ENCODE measurements around the gene ISL1.

ISL1 gene

DNA sequence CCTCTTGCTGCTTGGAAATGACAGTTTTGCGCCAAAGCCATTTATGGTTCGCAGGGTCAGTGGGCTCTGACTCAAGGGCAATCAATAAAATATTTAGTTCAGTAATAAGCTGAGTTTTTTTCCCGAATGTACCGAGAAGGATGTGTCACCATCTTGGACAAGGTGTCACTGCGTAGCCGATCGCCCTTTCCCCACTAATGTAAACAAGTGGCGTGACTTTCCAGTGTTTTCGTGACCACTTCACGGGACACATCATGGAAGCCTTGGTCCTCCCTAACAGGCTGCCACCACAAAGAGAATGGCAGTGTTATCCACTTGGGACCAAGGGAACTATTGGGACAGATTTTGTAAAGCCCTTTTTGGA lies 16.4 kb downstream of the ISL1 start:
- no peak for TF ChIP-seq REST (IDR thresholded peaks at IDR 0.05; ENCODE audit: insufficient read depth in 1 of 2, low read depth in 2 of 2, low read length in 2 of 2)
- no peak for TF ChIP-seq POLR2AphosphoS5 (IDR thresholded peaks at IDR 0.05; ENCODE audit: low read depth, low read length)
- TF ChIP-seq TAF1 (IDR thresholded peaks at IDR 0.05; ENCODE audit: borderline replicate concordance, insufficient read depth, low read length): no peak
- TF ChIP-seq SIN3A (IDR thresholded peaks at IDR 0.05; ENCODE audit: borderline replicate concordance, insufficient read depth, low read length): no peak
- no peak for TF ChIP-seq FOXP2 (optimal IDR thresholded peaks at IDR 0.05; ENCODE audit: borderline replicate concordance, extremely low read depth, extremely low read length, insufficient read depth)

DNA sequence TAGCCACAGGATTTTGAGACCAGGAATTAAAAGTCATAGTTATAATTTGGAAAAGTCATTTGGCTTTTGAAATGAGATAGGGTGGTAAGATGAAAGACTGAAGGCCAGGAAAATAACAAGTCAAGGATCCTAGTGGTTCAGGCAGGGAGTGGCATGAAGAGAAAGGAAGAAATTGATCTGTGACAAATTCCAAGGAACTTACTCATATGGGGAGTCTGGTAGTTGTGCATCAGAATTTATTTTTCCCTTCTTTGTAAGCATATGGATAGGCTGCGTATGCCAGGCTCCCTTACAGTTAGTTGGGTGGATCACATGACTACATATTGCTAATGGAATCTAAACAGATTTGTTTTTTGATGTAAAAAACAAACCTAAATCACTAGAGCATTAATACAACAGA lies 21.0 kb downstream of the ISL1 start:
- TF ChIP-seq FOXP2 (optimal IDR thresholded peaks at IDR 0.05; ENCODE audit: borderline replicate concordance, extremely low read depth, extremely low read length, insufficient read depth) (no peak), POLR2AphosphoS5 (IDR thresholded peaks at IDR 0.05; ENCODE audit: low read depth, low read length) (no peak), SIN3A (IDR thresholded peaks at IDR 0.05; ENCODE audit: borderline replicate concordance, insufficient read depth, low read length) (no peak), REST (IDR thresholded peaks at IDR 0.05; ENCODE audit: insufficient read depth in 1 of 2, low read depth in 2 of 2, low read length in 2 of 2) (no peak), TAF1 (IDR thresholded peaks at IDR 0.05; ENCODE audit: borderline replicate concordance, insufficient read depth, low read length) (no peak)

DNA sequence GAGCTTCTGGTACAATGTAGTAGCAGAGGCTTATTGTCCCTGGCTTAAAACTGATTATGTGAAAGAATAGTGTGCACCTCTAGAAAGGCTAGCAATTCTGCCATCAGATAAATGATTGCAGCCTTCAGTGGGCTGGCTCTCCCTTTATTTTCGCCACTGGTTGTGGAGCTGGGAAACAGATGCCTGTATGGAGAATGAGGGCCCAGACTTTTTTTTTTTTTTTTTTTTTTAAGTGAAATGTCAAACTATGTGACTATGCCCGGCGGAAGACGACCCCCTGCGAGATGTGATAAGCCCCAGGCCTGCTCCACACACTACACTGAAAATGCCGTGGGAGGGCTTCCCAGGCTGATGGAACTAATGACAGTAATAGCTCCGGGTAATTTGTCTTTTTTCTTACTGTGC lies 28.7 kb downstream of the ISL1 start:
- no peak for TF ChIP-seq SIN3A (IDR thresholded peaks at IDR 0.05; ENCODE audit: borderline replicate concordance, insufficient read depth, low read length)
- TF ChIP-seq REST (IDR thresholded peaks at IDR 0.05; ENCODE audit: insufficient read depth in 1 of 2, low read depth in 2 of 2, low read length in 2 of 2): no peak
- TF ChIP-seq POLR2AphosphoS5 (IDR thresholded peaks at IDR 0.05; ENCODE audit: low read depth, low read length): no peak
- no peak for TF ChIP-seq FOXP2 (optimal IDR thresholded peaks at IDR 0.05; ENCODE audit: borderline replicate concordance, extremely low read depth, extremely low read length, insufficient read depth)

GRCh38 chr5:51414516-51414915 lies 31.3 kb downstream of the ISL1 start:
- no peak for TF ChIP-seq FOXP2 (optimal IDR thresholded peaks at IDR 0.05; ENCODE audit: borderline replicate concordance, extremely low read depth, extremely low read length, insufficient read depth)
- no peak for TF ChIP-seq POLR2AphosphoS5 (IDR thresholded peaks at IDR 0.05; ENCODE audit: low read depth, low read length)
- no peak for TF ChIP-seq TAF1 (IDR thresholded peaks at IDR 0.05; ENCODE audit: borderline replicate concordance, insufficient read depth, low read length)
- no peak for TF ChIP-seq REST (IDR thresholded peaks at IDR 0.05; ENCODE audit: insufficient read depth in 1 of 2, low read depth in 2 of 2, low read length in 2 of 2)
- no peak for TF ChIP-seq SIN3A (IDR thresholded peaks at IDR 0.05; ENCODE audit: borderline replicate concordance, insufficient read depth, low read length)

DNA sequence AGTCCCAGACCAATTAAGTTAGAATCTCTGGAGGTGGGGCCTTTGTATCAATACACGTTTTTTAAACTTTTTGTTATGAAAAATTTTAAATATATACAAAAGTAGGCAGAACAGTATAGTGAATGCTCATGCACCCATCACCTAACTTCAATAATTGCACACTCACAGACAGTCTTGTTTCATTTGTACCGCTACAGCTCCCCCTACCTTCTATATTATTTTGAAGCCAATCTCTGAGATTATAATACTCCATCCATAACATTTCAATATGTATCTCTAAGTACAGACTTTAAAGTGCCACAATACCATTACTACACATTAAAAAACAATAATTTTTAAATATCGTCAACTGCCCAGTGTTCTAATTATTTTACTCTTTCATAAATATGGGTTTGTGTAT lies 32.9 kb downstream of the ISL1 start:
- no peak for TF ChIP-seq POLR2AphosphoS5 (IDR thresholded peaks at IDR 0.05; ENCODE audit: low read depth, low read length)
- TF ChIP-seq SIN3A (IDR thresholded peaks at IDR 0.05; ENCODE audit: borderline replicate concordance, insufficient read depth, low read length): no peak
- no peak for TF ChIP-seq FOXP2 (optimal IDR thresholded peaks at IDR 0.05; ENCODE audit: borderline replicate concordance, extremely low read depth, extremely low read length, insufficient read depth)
- TF ChIP-seq REST (IDR thresholded peaks at IDR 0.05; ENCODE audit: insufficient read depth in 1 of 2, low read depth in 2 of 2, low read length in 2 of 2): no peak
- no peak for TF ChIP-seq TAF1 (IDR thresholded peaks at IDR 0.05; ENCODE audit: borderline replicate concordance, insufficient read depth, low read length)
